AG04450 (cell line): ENCODE measurements around the gene OCLN. TPM values are rescaled to one million over a fixed set of nuclear protein-coding genes. Genes with fewer than 3 reads are reported as not detected.
"Not testable (repeated sequence)": the region's sequence is repeated elsewhere in the genome, so short reads cannot be mapped to it uniquely, and the experiment has no call there.

ENCODE experiments used
- CTCF ChIA-PET: fragments of 300-600, 350-600 bp; formaldehyde crosslinking; extraction: SDS; loops from one replicate; lab custom pipeline; 2022; ENCODE audit warnings: antibody characterized with exemption, inconsistent platforms; lab: Charles Lee
- POLR2A ChIA-PET: fragments of 350-600 bp; formaldehyde crosslinking; extraction: SDS; loops from one replicate; lab custom pipeline; 2021; ENCODE audit warnings: antibody characterized with exemption, inconsistent platforms; lab: Yijun Ruan, JAX
- DNase-seq: peaks from one replicate; pipeline ENCODE4 v3.0.0-alpha.2; 2011; ENCODE audit warnings: low read depth, low spot score
- H3K27ac ChIP-seq: one replicate; pipeline ENCODE4 v1.5.1; 2012; ENCODE audit warnings: low read depth, low read length, control low read depth
- H3K27me3 ChIP-seq: one replicate; pipeline ENCODE4 v1.6.0; 2012; ENCODE audit warnings: low read length; ENCODE audit not compliant: control insufficient read depth, insufficient read depth
- H3K4me3 ChIP-seq: 2 replicates; pipeline ENCODE4 v1.5.1; 2011; ENCODE audit warnings: mild to moderate bottlenecking, low read depth, low read length, control low read depth
- H3K9me3 ChIP-seq: 2 replicates; pipeline ENCODE4 v1.5.1; 2012; ENCODE audit warnings: low read length; ENCODE audit not compliant: control insufficient read depth, insufficient read depth
- CTCF ChIP-seq: IDR thresholded peaks from 2 replicates; pipeline ENCODE4 v1.5.1; 2011; ENCODE audit warnings: low read depth, low read length, control low read depth, inconsistent platforms
- polyA plus RNA-seq: library from polyadenylated mRNA; depleted of rRNA; stranded (reverse); fragments of >200 nt; gene quantifications from 2 replicates; pipeline ENCODE4 v1.2.3, GENCODE V29; 2011

The OCLN gene
- polyA plus RNA-seq, 1 experiment = 2.1 TPM

- no peak for TF ChIP-seq CTCF
- Histone ChIP-seq H3K9me3 (no peaks in the 10 kb centered on the region), H3K4me3 (no peak overlapping the region), H3K27ac (no peak overlapping the region), H3K27me3 (no peaks in the 10 kb centered on the region)
- ChIA-PET POLR2A (no interaction called here), CTCF (no interaction called here)
- DNase-seq = no peak
Observed at GRCh38 chr5:69451941-69452647, 40.5 kb upstream of the OCLN start.

- H3K27ac ChIP-seq, H3K4me3 ChIP-seq, CTCF ChIA-PET, POLR2A ChIA-PET, H3K9me3 ChIP-seq, DNase-seq, H3K27me3 ChIP-seq: not testable (repeated sequence)
Observed at GRCh38 chr5:69453487-69453886, 39.1 kb upstream of the OCLN start.

DNA sequence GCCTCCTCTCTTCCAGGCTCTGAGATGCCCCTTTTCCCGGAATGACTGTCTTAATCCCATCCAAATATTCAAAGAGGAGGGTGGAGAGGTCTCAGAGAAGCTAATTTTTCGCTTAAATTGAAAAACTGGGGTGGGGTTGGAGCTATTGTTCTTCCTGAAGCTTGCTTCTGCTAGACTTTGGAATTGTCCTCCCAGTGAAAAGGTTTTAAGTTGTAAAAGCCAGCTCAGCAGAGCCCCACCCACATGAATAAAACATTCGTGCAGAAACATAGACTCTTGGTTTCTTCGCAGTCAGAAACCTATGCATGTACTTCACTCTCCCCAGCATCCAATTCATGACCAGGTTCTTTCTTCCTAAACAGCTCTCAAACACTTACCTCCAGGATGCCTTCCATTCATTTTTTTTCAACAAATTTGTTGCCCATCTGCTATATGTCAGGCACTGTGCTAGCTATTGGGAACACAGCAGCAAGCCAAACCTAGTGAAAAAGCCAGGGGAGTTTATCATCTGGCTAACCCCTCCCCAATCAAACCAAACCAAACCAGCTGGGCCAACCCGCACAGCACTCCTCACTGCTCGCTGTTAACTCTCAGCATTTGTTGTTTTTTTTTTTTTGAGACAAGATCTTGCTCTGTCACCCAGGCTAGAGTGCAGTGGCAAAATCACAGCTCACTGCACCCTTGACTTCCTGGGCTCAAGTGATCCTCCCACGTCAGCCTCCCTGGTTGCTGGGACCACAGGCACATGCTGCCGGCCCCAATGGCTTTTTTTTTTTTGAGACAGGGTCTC, 37.9 kb upstream of the OCLN start:
- Histone ChIP-seq H3K27ac (no peak overlapping the region), H3K9me3 (no peaks in the 10 kb centered on the region), H3K4me3 (no peak overlapping the region), H3K27me3 (peaks cover 2% of the 10 kb centered on the region)
- ChIA-PET POLR2A (interaction anchor here (0.7 kb wide), 1 partner anchor 19 kb away, joined by 5 read pairs; no protein-coding TSS in a partner anchor), CTCF (interaction anchor here (0.6 kb wide), 1 partner anchor 46 kb away, joined by 3 read pairs; no protein-coding TSS in a partner anchor)
- no peak for TF ChIP-seq CTCF
- DNase-seq = no peak

GRCh38 chr5:69455428-69455988, 37.1 kb upstream of the OCLN start:
- DNase-seq, CTCF ChIA-PET, H3K27ac ChIP-seq, H3K27me3 ChIP-seq, H3K9me3 ChIP-seq, H3K4me3 ChIP-seq: not testable (repeated sequence)
- POLR2A ChIA-PET = interaction anchor here (0.7 kb wide), 1 partner anchor 20 kb away, joined by 5 read pairs; no protein-coding TSS in a partner anchor

- ChIA-PET CTCF (no interaction called here), POLR2A (no interaction called here)
- no peak overlapping the region for H3K4me3 ChIP-seq
- no peak overlapping the region for H3K27ac ChIP-seq
- DNase-seq = no peak
- peaks cover 2% of the 10 kb centered on the region for H3K27me3 ChIP-seq
- no peak for TF ChIP-seq CTCF
- no peaks in the 10 kb centered on the region for H3K9me3 ChIP-seq
Observed at GRCh38 chr5:69462170-69462569, 30.4 kb upstream of the OCLN start.

GRCh38 chr5:69466375-69466774, 26.2 kb upstream of the OCLN start:
- DNase-seq, H3K4me3 ChIP-seq, CTCF ChIA-PET, H3K27ac ChIP-seq, H3K27me3 ChIP-seq, POLR2A ChIA-PET, H3K9me3 ChIP-seq: not testable (repeated sequence)
